ENCODE measurements around the gene MIER3. TPM values are rescaled to one million over a fixed set of nuclear protein-coding genes. Genes with fewer than 3 reads are reported as not detected.

The MIER3 gene
- total RNA-seq, 1 experiment from 2014 or later: 44.8 TPM

DNA sequence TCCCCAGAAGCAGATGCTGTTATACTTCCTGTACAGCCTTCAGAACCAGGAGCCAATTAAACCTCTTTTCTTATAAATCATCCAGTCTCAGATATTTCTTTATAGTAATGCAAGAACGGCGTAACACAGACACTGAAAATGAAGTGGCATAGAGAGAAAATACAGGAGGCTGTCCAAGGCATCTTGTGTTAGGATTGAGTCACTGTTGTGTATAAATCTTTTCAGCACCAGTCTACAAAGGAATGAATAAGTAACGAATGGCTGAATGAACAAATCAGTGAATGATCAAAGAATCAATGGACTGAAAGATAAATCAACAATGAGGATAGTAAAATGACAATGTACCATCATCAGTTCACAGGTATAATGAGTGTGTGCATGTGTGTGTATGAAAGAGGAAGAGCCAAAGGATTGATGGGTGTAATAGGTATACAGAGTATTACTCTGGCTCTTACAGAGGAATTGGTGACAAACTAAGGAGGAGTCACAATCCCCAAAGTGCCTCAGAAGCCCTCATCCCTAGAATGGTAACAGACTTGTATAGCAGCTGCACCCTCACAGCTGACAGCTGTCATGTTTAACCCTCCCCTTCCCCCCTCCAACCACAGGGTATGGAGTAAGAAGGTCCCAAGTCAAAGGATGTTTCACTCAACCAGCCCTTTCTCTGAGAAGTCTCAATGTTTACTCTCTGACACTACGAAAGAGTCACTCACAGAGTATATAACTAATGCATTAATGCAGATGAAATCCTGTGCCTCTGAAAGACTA lies 29.8 kb upstream of the MIER3 start:
- H3K56ac ChIP-seq (ENCODE audit: insufficient read length, low read depth, low read length): no peak overlapping the region
- no peaks in the 10 kb centered on the region for H3K79me1 ChIP-seq (ENCODE audit: insufficient read depth, low read depth, low read length, poor library complexity, severe bottlenecking)
- H4K8ac ChIP-seq (replicated peaks; ENCODE audit: insufficient read length, low read depth, low read length): no peak overlapping the region
- no peaks in the 10 kb centered on the region for H3K9me3 ChIP-seq (ENCODE audit: control insufficient read depth, low read depth, low read length)
- no peak for DNase-seq
- no peak overlapping the region for H4K5ac ChIP-seq (ENCODE audit: insufficient read length, low read depth, low read length)
- no peak overlapping the region for H3T11ph ChIP-seq (ENCODE audit: low read length)
- Mint-ChIP-seq H3K4me1 (no peaks in the 10 kb centered on the region), H3K36me3 (ENCODE audit: insufficient read depth in 1 of 3, low read depth in 3 of 3) (no peaks in the 10 kb centered on the region), H3K27me3 (ENCODE audit: low read depth) (no peaks in the 10 kb centered on the region; the same call in 1 of the 2 replicates), H3K9me3 (no peaks in the 10 kb centered on the region), H3K4me3 (no peak overlapping the region), H3K27ac (no peak overlapping the region)
- no peak overlapping the region for H3K14ac ChIP-seq (ENCODE audit: insufficient read depth, low read length)
- H3K4me1 ChIP-seq (ENCODE audit: insufficient read depth, low read length): no peaks in the 10 kb centered on the region
- no peak overlapping the region for H2BK5ac ChIP-seq (ENCODE audit: insufficient read length, low read length)
- no peak overlapping the region for H3K4ac ChIP-seq (ENCODE audit: low read depth, low read length)
- no peak overlapping the region for H4K91ac ChIP-seq (ENCODE audit: insufficient read length, low read depth, low read length)
- H3K79me2 ChIP-seq (ENCODE audit: insufficient read depth, low read length): no peaks in the 10 kb centered on the region
- H2AK5ac ChIP-seq (ENCODE audit: insufficient read length, low read length): no peak overlapping the region
- H2BK20ac ChIP-seq (ENCODE audit: low read depth, low read length, poor library complexity, severe bottlenecking): no peak overlapping the region
- TF ChIP-seq, protein P1, sequence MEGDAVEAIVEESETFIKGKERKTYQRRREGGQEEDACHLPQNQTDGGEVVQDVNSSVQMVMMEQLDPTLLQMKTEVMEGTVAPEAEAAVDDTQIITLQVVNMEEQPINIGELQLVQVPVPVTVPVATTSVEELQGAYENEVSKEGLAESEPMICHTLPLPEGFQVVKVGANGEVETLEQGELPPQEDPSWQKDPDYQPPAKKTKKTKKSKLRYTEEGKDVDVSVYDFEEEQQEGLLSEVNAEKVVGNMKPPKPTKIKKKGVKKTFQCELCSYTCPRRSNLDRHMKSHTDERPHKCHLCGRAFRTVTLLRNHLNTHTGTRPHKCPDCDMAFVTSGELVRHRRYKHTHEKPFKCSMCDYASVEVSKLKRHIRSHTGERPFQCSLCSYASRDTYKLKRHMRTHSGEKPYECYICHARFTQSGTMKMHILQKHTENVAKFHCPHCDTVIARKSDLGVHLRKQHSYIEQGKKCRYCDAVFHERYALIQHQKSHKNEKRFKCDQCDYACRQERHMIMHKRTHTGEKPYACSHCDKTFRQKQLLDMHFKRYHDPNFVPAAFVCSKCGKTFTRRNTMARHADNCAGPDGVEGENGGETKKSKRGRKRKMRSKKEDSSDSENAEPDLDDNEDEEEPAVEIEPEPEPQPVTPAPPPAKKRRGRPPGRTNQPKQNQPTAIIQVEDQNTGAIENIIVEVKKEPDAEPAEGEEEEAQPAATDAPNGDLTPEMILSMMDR (conservative IDR thresholded peaks at IDR 0.05): no peak
- no peaks in the 10 kb centered on the region for H4K20me1 ChIP-seq (ENCODE audit: control insufficient read depth, insufficient read depth, insufficient read length)
- no CpG with 5 or more reads among the region's 4 CpGs for WGBS (ENCODE audit: extremely low coverage, insufficient read length, low lambda C conversion rate)
- H3K27me3 ChIP-seq (ENCODE audit: insufficient read depth, low read length): no peaks in the 10 kb centered on the region
- H3K4me2 ChIP-seq (ENCODE audit: insufficient read depth, insufficient read length, low read length): no peak overlapping the region
- no peak overlapping the region for H3K27ac ChIP-seq (ENCODE audit: insufficient read length, low read depth, low read length)
- H3K18ac ChIP-seq (ENCODE audit: insufficient read length, low read depth, low read length): no peak overlapping the region
- H2BK12ac ChIP-seq (ENCODE audit: insufficient read length, low read depth, low read length): no peak overlapping the region
- H2BK15ac ChIP-seq (ENCODE audit: low read depth, low read length): no peak overlapping the region
- no peak overlapping the region for H2BK120ac ChIP-seq (ENCODE audit: low read depth, low read length, poor library complexity, severe bottlenecking)
- no peak overlapping the region for H3K23ac ChIP-seq (ENCODE audit: insufficient read length, low read depth, low read length)
- no peaks in the 10 kb centered on the region for H3K23me2 ChIP-seq (ENCODE audit: insufficient read length, low read depth, low read length, poor library complexity, severe bottlenecking)
- H2AFZ ChIP-seq (ENCODE audit: low read length): no peak overlapping the region
- H3K9ac ChIP-seq (ENCODE audit: extremely low read depth, insufficient read length, low read length): no peak overlapping the region

Data from H9 (cell line).